Bronchial epithelial cell (primary cell): ENCODE results near the gene SERTAD3. TPM values are rescaled to one million over a fixed set of nuclear protein-coding genes. Genes with fewer than 3 reads are reported as not detected.

Source experiments
- DNase-seq: peaks from one replicate; pipeline ENCODE4 v3.0.0-alpha.2; 2010; ENCODE audit warnings: low read depth
- FAIRE-seq: peaks from 2 replicates; lab custom pipeline; 2011; peaks lifted over from hg19 to GRCh38; lab: Jason Lieb, UNC
- H3K27me3 ChIP-seq: 2 replicates; pipeline ENCODE4 v1.5.1; 2011; ENCODE audit warnings: low read length; ENCODE audit not compliant: control insufficient read depth, insufficient read depth
- H3K36me3 ChIP-seq: 2 replicates; pipeline ENCODE4 v1.5.1; 2011; ENCODE audit warnings: low read length; ENCODE audit not compliant: control insufficient read depth, insufficient read depth
- H3K4me3 ChIP-seq: 2 replicates; pipeline ENCODE4 v1.5.1; 2011; ENCODE audit warnings: mild to moderate bottlenecking, low read depth, low read length, control low read depth
- CTCF ChIP-seq: IDR thresholded peaks from 2 replicates; pipeline ENCODE4 v1.5.1; 2011; ENCODE audit warnings: mild to moderate bottlenecking, moderate library complexity, low read length, control low read depth, inconsistent platforms; ENCODE audit not compliant: insufficient read depth, severe bottlenecking
- total RNA-seq: library from RNA; depleted of rRNA; stranded (reverse); fragments of >200 nt; gene quantifications from 2 replicates; pipeline ENCODE4 v1.2.1, GENCODE V29; 2014

Gene SERTAD3
- total RNA-seq, 1 donor from 2014 or later: 23.2 TPM

- no peaks in the 10 kb centered on the region for H3K27me3 ChIP-seq
- DNase-seq (no peak), FAIRE-seq (no peak)
- H3K4me3 ChIP-seq: peak overlapping the region; percentile 71
- H3K36me3 ChIP-seq: peaks cover 12% of the 10 kb centered on the region
- TF ChIP-seq CTCF: no peak
These were observed 23.7 kb downstream of the SERTAD3 start for GRCh38 chr19:40420451-40420765.

- H3K36me3 ChIP-seq: peaks cover 12% of the 10 kb centered on the region
- TF ChIP-seq CTCF: no peak
- H3K27me3 ChIP-seq: no peaks in the 10 kb centered on the region
- no peak for FAIRE-seq
- no peak for DNase-seq
- H3K4me3 ChIP-seq: no peak overlapping the region
These were observed 24.4 kb downstream of the SERTAD3 start for GRCh38 chr19:40419780-40420179.

GRCh38 chr19:40419066-40419612 lies 25.0 kb downstream of the SERTAD3 start:
- H3K36me3 ChIP-seq: peaks cover 12% of the 10 kb centered on the region
- no peaks in the 10 kb centered on the region for H3K27me3 ChIP-seq
- FAIRE-seq: no peak
- TF ChIP-seq CTCF: no peak
- no peak for DNase-seq
- H3K4me3 ChIP-seq: no peak overlapping the region

GRCh38 chr19:40418040-40418439 lies 26.1 kb downstream of the SERTAD3 start:
- TF ChIP-seq CTCF: no peak
- FAIRE-seq (no peak), DNase-seq (no peak)
- peaks cover 8% of the 10 kb centered on the region for H3K36me3 ChIP-seq
- no peak overlapping the region for H3K4me3 ChIP-seq
- no peaks in the 10 kb centered on the region for H3K27me3 ChIP-seq

- Histone ChIP-seq H3K27me3 (no peaks in the 10 kb centered on the region), H3K36me3 (peaks cover 4% of the 10 kb centered on the region), H3K4me3 (no peak overlapping the region)
- FAIRE-seq (no peak), DNase-seq (no peak)
- no peak for TF ChIP-seq CTCF
These were observed 26.5 kb downstream of the SERTAD3 start for GRCh38 chr19:40417643-40417981.

GRCh38 chr19:40416918-40417642 lies 27.1 kb downstream of the SERTAD3 start:
- H3K27me3 ChIP-seq: no peaks in the 10 kb centered on the region
- no peaks in the 10 kb centered on the region for H3K36me3 ChIP-seq
- no peak for TF ChIP-seq CTCF
- DNase-seq (peak; percentile 40), FAIRE-seq (no peak)
- H3K4me3 ChIP-seq: no peak overlapping the region
